H1 (cell line): Measurements from ENCODE around the gene MFNG. TPM values are rescaled to one million over a fixed set of nuclear protein-coding genes. Genes with fewer than 3 reads are reported as not detected.

Source experiments
- CTCF ChIA-PET: fragments of 300-600 bp; sonication (Branson Sonifier 250); formaldehyde crosslinking; loops from one replicate; lab custom pipeline; 2021; ENCODE audit not compliant: partially characterized antibody; lab: Charles Lee
- POLR2A ChIA-PET: fragments of 300-600 bp; sonication (Branson Sonifier 250); formaldehyde crosslinking; loops from one replicate; lab custom pipeline; 2021; ENCODE audit warnings: inconsistent platforms; ENCODE audit not compliant: partially characterized antibody; lab: Charles Lee
- DNase-seq, 2 experiments: peaks; one replicate each; pipeline versions ENCODE4 v3.0.0 to v3.0.0-alpha.2; 2010 to 2022; ENCODE audit warnings: low spot score in 2 of 2, low read depth in 1 of 2, mixed read lengths in 1 of 2
- FAIRE-seq: peaks from 2 replicates; lab custom pipeline; 2011; peaks lifted over from hg19 to GRCh38; lab: Jason Lieb, UNC
- H2AFZ ChIP-seq: 2 replicates; pipeline ENCODE4 v1.8.1; 2012; ENCODE audit warnings: low read length, inconsistent platforms
- H2AK5ac ChIP-seq: 2 replicates; pipeline ENCODE4 v1.6.1; 2013; ENCODE audit warnings: low read depth, low read length
- H2BK120ac ChIP-seq: replicated peaks from 2 replicates; pipeline ENCODE3; 2013; ENCODE audit warnings: low read depth, low read length, inconsistent platforms
- H2BK12ac ChIP-seq: 2 replicates; pipeline ENCODE4 v1.6.1; 2013; ENCODE audit warnings: low read depth, low read length
- H2BK15ac ChIP-seq: 2 replicates; pipeline ENCODE4 v1.6.1; 2013; ENCODE audit warnings: low read length
- H2BK20ac ChIP-seq: 2 replicates; pipeline ENCODE4 v1.6.1; 2013; ENCODE audit warnings: low read length
- H2BK5ac ChIP-seq: 2 replicates; pipeline ENCODE4 v1.6.1; 2013; ENCODE audit warnings: low read depth, low read length
- H3K14ac ChIP-seq: 2 replicates; pipeline ENCODE4 v1.6.1; 2013; ENCODE audit warnings: inconsistent platforms; ENCODE audit not compliant: insufficient read length
- H3K18ac ChIP-seq: 2 replicates; pipeline ENCODE4 v1.6.1; 2013; ENCODE audit warnings: low read length; ENCODE audit errors: extremely low read depth
- H3K23ac ChIP-seq: 2 replicates; pipeline ENCODE4 v1.6.1; 2013; ENCODE audit warnings: inconsistent platforms; ENCODE audit not compliant: insufficient read length
- H3K23me2 ChIP-seq: 2 replicates; pipeline ENCODE4 v1.6.1; 2013; ENCODE audit warnings: low read depth, low read length
- H3K27ac ChIP-seq: 2 replicates; pipeline ENCODE4 v1.6.1; 2011; ENCODE audit warnings: low read depth, low read length, inconsistent platforms
- H3K27me3 ChIP-seq, 4 experiments: replicated peaks in 1 of 4; 1 replicate in 1 of 4; 2 replicates in 3 of 4; pipeline versions ENCODE4 v1.6.1 to v1.8.1; 2011 to 2013; ENCODE audit warnings: low read length in 3 of 4, mild to moderate bottlenecking in 3 of 4, inconsistent platforms in 2 of 4, mixed read lengths in 2 of 4, moderate library complexity in 1 of 4; ENCODE audit not compliant: control insufficient read depth in 3 of 4, insufficient read depth in 3 of 4; ENCODE audit errors: extremely low read depth in 1 of 4
- H3K36me3 ChIP-seq, 4 experiments: 2 replicates each; pipeline versions ENCODE4 v1.6.1 to v1.8.1; 2011 to 2013; ENCODE audit warnings: mild to moderate bottlenecking in 4 of 4, low read length in 3 of 4, moderate library complexity in 2 of 4, control low read depth in 1 of 4, inconsistent platforms in 1 of 4; ENCODE audit not compliant: insufficient read depth in 4 of 4, control insufficient read depth in 2 of 4
- H3K4ac ChIP-seq: replicated peaks from 2 replicates; pipeline ENCODE3; 2013; ENCODE audit warnings: low read length, low read depth, mixed read lengths, inconsistent platforms; ENCODE audit not compliant: insufficient read length
- H3K4me1 ChIP-seq, 4 experiments: replicated peaks in 1 of 4; 1 replicate in 1 of 4; 2 replicates in 3 of 4; pipeline versions ENCODE4 v1.6.1 to v1.8.1; 2011 to 2013; ENCODE audit warnings: low read length in 3 of 4, inconsistent platforms in 2 of 4, mixed read lengths in 1 of 4; ENCODE audit not compliant: insufficient read depth in 4 of 4, control insufficient read depth in 3 of 4
- H3K4me2 ChIP-seq, 2 experiments: 2 replicates each; pipeline versions ENCODE4 v1.6.1 to v1.8.1; 2011 to 2013; ENCODE audit warnings: low read depth in 2 of 2, low read length in 2 of 2, control low read depth in 1 of 2, inconsistent platforms in 1 of 2, mild to moderate bottlenecking in 1 of 2; ENCODE audit not compliant: insufficient read depth in 1 of 2
- H3K4me3 ChIP-seq, 4 experiments: fragments of 200-600, 300-600 bp in 1 of 4; sonication (generic), shearing (Covaris generic), sonication (Bioruptor Twin) in 1 of 4; 2 replicates each; pipeline versions ENCODE4 v1.5.1 to v1.8.1; 2011 to 2016; ENCODE audit warnings: low read length in 4 of 4, low read depth in 3 of 4, control low read depth in 2 of 4, inconsistent platforms in 2 of 4, mild to moderate bottlenecking in 2 of 4, mixed read lengths in 1 of 4, moderate library complexity in 1 of 4; ENCODE audit not compliant: insufficient read depth in 2 of 4; ENCODE audit errors: extremely low read depth in 1 of 4
- H3K56ac ChIP-seq: replicated peaks from 2 replicates; pipeline ENCODE3; 2013; ENCODE audit warnings: low read depth, mild to moderate bottlenecking, mixed read lengths, low read length, inconsistent platforms; ENCODE audit not compliant: insufficient read length
- H3K79me1 ChIP-seq: 2 replicates; pipeline ENCODE4 v1.6.1; 2013; ENCODE audit warnings: low read depth, low read length, control low read depth
- H3K79me2 ChIP-seq, 2 experiments: 2 replicates each; pipeline versions ENCODE4 v1.6.1 to v1.8.1; 2012 to 2013; ENCODE audit warnings: low read length in 2 of 2, mild to moderate bottlenecking in 2 of 2, inconsistent platforms in 1 of 2; ENCODE audit not compliant: insufficient read depth in 2 of 2, control insufficient read depth in 1 of 2
- H3K9ac ChIP-seq, 4 experiments: replicated peaks in 1 of 4; 1 replicate in 1 of 4; 2 replicates in 3 of 4; pipeline versions ENCODE4 v1.6.1 to v1.8.1; 2011 to 2013; ENCODE audit warnings: low read depth in 3 of 4, low read length in 3 of 4, control low read depth in 2 of 4, mild to moderate bottlenecking in 2 of 4, moderate library complexity in 2 of 4, inconsistent platforms in 1 of 4; ENCODE audit errors: extremely low read depth in 1 of 4
- H3K9me3 ChIP-seq, 2 experiments: 2 replicates each; pipeline versions ENCODE4 v1.6.1 to v1.8.1; 2012 to 2013; ENCODE audit warnings: mild to moderate bottlenecking in 2 of 2, moderate library complexity in 2 of 2, control low read depth in 1 of 2, inconsistent platforms in 1 of 2, low read depth in 1 of 2, low read length in 1 of 2, mixed read lengths in 1 of 2; ENCODE audit not compliant: insufficient read depth in 2 of 2
- H4K20me1 ChIP-seq, 2 experiments: replicated peaks in 1 of 2; 2 replicates each; pipeline versions ENCODE3 to v1.8.1; 2011 to 2013; ENCODE audit warnings: inconsistent platforms in 2 of 2, low read length in 2 of 2, mild to moderate bottlenecking in 1 of 2; ENCODE audit not compliant: insufficient read depth in 2 of 2, control insufficient read depth in 1 of 2
- H4K5ac ChIP-seq: 2 replicates; pipeline ENCODE4 v1.6.1; 2013; ENCODE audit warnings: low read length, low read depth, mixed read lengths, inconsistent platforms; ENCODE audit not compliant: insufficient read length
- H4K8ac ChIP-seq: 2 replicates; pipeline ENCODE4 v1.8.0; 2013; ENCODE audit warnings: mild to moderate bottlenecking, moderate library complexity, low read length, inconsistent platforms; ENCODE audit not compliant: insufficient read depth; ENCODE audit errors: extremely low read depth
- H4K91ac ChIP-seq: replicated peaks from 2 replicates; pipeline ENCODE3; 2013; ENCODE audit warnings: low read length, mixed read lengths, inconsistent platforms; ENCODE audit not compliant: insufficient read length
- ATF3 ChIP-seq: IDR thresholded peaks from 2 replicates; pipeline ENCODE4 v1.6.1; 2011; ENCODE audit warnings: low read depth, mild to moderate bottlenecking, low read length; ENCODE audit not compliant: insufficient read depth
- E2F6 ChIP-seq: IDR thresholded peaks from 2 replicates; pipeline ENCODE4 v1.6.1; 2012; ENCODE audit warnings: inconsistent platforms
- RXRA ChIP-seq: IDR thresholded peaks from 2 replicates; pipeline ENCODE4 v1.6.1; 2011; ENCODE audit warnings: low read depth, mild to moderate bottlenecking, low read length, moderate library complexity; ENCODE audit not compliant: insufficient read depth
- WGBS, 2 experiments: shearing (Covaris generic) in 1 of 2; methylation state at CpG; one replicate each; pipeline versions ENCODE4 v1.1.6 to v1.1.7; 2013 to 2015; ENCODE audit warnings: low lambda C conversion rate in 2 of 2, mixed read lengths in 2 of 2, inconsistent platforms in 1 of 2, low coverage in 1 of 2, missing lambda C conversion rate in 1 of 2; ENCODE audit not compliant: insufficient replicate concordance in 2 of 2, insufficient coverage in 1 of 2, insufficient read length in 1 of 2; ENCODE audit errors: extremely low coverage in 1 of 2, missing lambda C conversion rate in 1 of 2; 5-methylcytosine and 5-hydroxymethylcytosine counted together
- polyA plus RNA-seq, 7 experiments: library from polyadenylated mRNA; depleted of rRNA in 3 of 7; stranded (reverse) in 5 of 7; unstranded in 2 of 7; fragments of >200 nt in 5 of 7; fragments of 200-250 nt in 2 of 7; gene quantifications; 1 replicate in 5 of 7; 2 replicates in 1 of 7; 4 replicates in 1 of 7; pipeline versions ENCODE4 v1.2.1 to v1.2.3, GENCODE V29; 2011 to 2013; ENCODE audit warnings: missing spikeins in 2 of 7, mixed read lengths in 2 of 7
- total RNA-seq: library from RNA; stranded (reverse); fragmentation: NEBNext Ultra II Directional; extraction: Animal tissue kit (Norgen Biotek cat#: 25700); gene quantifications from 2 replicates; pipeline ENCODE4 v1.2.1, GENCODE V29; 2021

The MFNG gene
- total and polyA plus RNA-seq, 2 of the 8 experiments (the other 6 are each of a cell fraction or from before 2014, with no cell fraction given): 1.7 to 5.5 TPM

GRCh38 chr22:37464181-37464580, 22.0 kb downstream of the MFNG start:
- Histone ChIP-seq H3K9me3 (no peaks in the 10 kb centered on the region), H3K23ac (no peak overlapping the region), H3K9ac (no peak overlapping the region), H3K4me2 (no peak overlapping the region), H3K4me3 (no peak overlapping the region), H2BK15ac (no peak overlapping the region), H3K79me1 (no peaks in the 10 kb centered on the region), H3K36me3 (no peaks in the 10 kb centered on the region), H3K14ac (no peak overlapping the region), H3K27ac (no peak overlapping the region), H2BK20ac (no peak overlapping the region), H3K18ac (no peak overlapping the region), H3K56ac (no peak overlapping the region), H3K4ac (no peak overlapping the region), H3K4me1 (no peaks in the 10 kb centered on the region; a peak in 2 of 7 replicates), H4K91ac (no peak overlapping the region), H3K23me2 (no peaks in the 10 kb centered on the region; the same call in 1 of the 2 replicates), H2BK12ac (no peak overlapping the region), H2AK5ac (no peak overlapping the region), H4K20me1 (peaks cover 0 to 2% of the 10 kb centered on the region in 2 experiments), H2BK120ac (no peak overlapping the region), H4K8ac (no peak overlapping the region), H2BK5ac (no peak overlapping the region), H4K5ac (no peak overlapping the region), H3K79me2 (no peaks in the 10 kb centered on the region; a peak in 1 of 4 replicates), H2AFZ (no peak overlapping the region), H3K27me3 (no peaks in the 10 kb centered on the region; a peak in 1 of 7 replicates)
- ChIA-PET CTCF (interaction anchor here (0.6 to 2.3 kb wide), 4 partner anchors 10 to 487 kb away, joined by 3 to 9 read pairs (median 5); no protein-coding TSS in a partner anchor), POLR2A (interaction anchor here (1.9 kb wide), 1 partner anchor 8 kb away, joined by 4 read pairs; no protein-coding TSS in a partner anchor)
- FAIRE-seq (no peak), DNase-seq (no peak)
- TF ChIP-seq RXRA (no peak), E2F6 (no peak), ATF3 (no peak)
- WGBS, 2 experiments: 76% methylated on average over 4 of the region's 4 CpGs; no CpG with 5 or more reads in 1 of the 2 experiments
